ENCODE data around the gene OR2B2. TPM values are rescaled to one million over a fixed set of nuclear protein-coding genes. Genes with fewer than 3 reads are reported as not detected.
"Not testable (repeated sequence)": the region's sequence is repeated elsewhere in the genome, so short reads cannot be mapped to it uniquely, and the experiment has no call there.

Gene OR2B2
- total RNA-seq, 4 donors from 2014 or later = not detected

- intact Hi-C loops (cut with DNase I) = no loop called here
- 38 to 46% methylated on average over 1 of the region's 1 CpG for WGBS, 2 donors
Measured at GRCh38 chr6:27908017-27908416, 4.2 kb downstream of the OR2B2 start.

GRCh38 chr6:27902335-27903314, 9.6 kb downstream of the OR2B2 start:
- Histone ChIP-seq H3K27me3 (peaks cover 0 to 3% (median 0%) of the 10 kb centered on the region in 4 donors), H3K4me3 (peak overlapping the region; percentile 51 to 72 (median 59)), H3K36me3 (no peaks in the 10 kb centered on the region), H3K27ac (peak overlapping the region; percentile 76 to 92 (median 88)), H3K9me3 (no peaks in the 10 kb centered on the region), H3K4me1 (peaks cover 0 to 15% (median 0%) of the 10 kb centered on the region in 3 donors)
- TF ChIP-seq POLR2A (IDR thresholded peaks at IDR 0.05) (no peak), CTCF (IDR thresholded peaks at IDR 0.05) (no peak)
- intact Hi-C loops (cut with DNase I) = no loop called here
- DNase-seq = no peak
- 2 to 4% methylated on average over 38 of the region's 38 CpGs for WGBS, 2 donors

More at GRCh38 chr6:27908017-27908416, 4.2 kb downstream of the OR2B2 start:
- Histone ChIP-seq H3K9me3 (no peaks in the 10 kb centered on the region), H3K36me3 (no peaks in the 10 kb centered on the region), H3K27me3 (peaks cover 0 to 3% (median 0%) of the 10 kb centered on the region in 4 donors), H3K4me1 (peaks cover 0 to 6% (median 0%) of the 10 kb centered on the region in 3 donors), H3K27ac (no peak overlapping the region), H3K4me3 (no peak overlapping the region)
- no peak for TF ChIP-seq POLR2A (IDR thresholded peaks at IDR 0.05)
- no peak for DNase-seq

GRCh38 chr6:27901801-27902200, 10.4 kb downstream of the OR2B2 start:
- Histone ChIP-seq H3K4me3 (no peak overlapping the region), H3K27ac (no peak overlapping the region), H3K36me3 (no peaks in the 10 kb centered on the region), H3K4me1 (peaks cover 0 to 15% (median 0%) of the 10 kb centered on the region in 3 donors), H3K9me3 (no peaks in the 10 kb centered on the region), H3K27me3 (peaks cover 0 to 3% (median 0%) of the 10 kb centered on the region in 4 donors)
- TF ChIP-seq CTCF (IDR thresholded peaks at IDR 0.05) = no peak
- no peak for TF ChIP-seq POLR2A (IDR thresholded peaks at IDR 0.05)
- intact Hi-C loops (cut with DNase I) = no loop called here
- WGBS, 2 donors = 77 to 80% methylated on average over 8 of the region's 8 CpGs
- DNase-seq = no peak

GRCh38 chr6:27900197-27900596, 12.0 kb downstream of the OR2B2 start:
- DNase-seq; H3K9me3 ChIP-seq; intact Hi-C loops (cut with DNase I); H3K27me3 ChIP-seq; H3K27ac ChIP-seq; H3K36me3 ChIP-seq; H3K4me3 ChIP-seq: not testable (repeated sequence)
- peaks cover 0 to 23% (median 4%) of the 10 kb centered on the region in 3 donors for H3K4me1 ChIP-seq
- whole genome bisulfite sequencing, 2 donors = 78 to 86% methylated on average over 7 of the region's 7 CpGs

- no peaks in the 10 kb centered on the region for H3K9me3 ChIP-seq
- no peak overlapping the region for H3K4me3 ChIP-seq
- H3K27ac ChIP-seq = no peak overlapping the region
- intact Hi-C loops (cut with DNase I) = loop anchor here (10.0 kb wide), 1 partner anchor 735 kb away; no protein-coding TSS in a partner anchor
- no peaks in the 10 kb centered on the region for H3K27me3 ChIP-seq
- H3K36me3 ChIP-seq = no peaks in the 10 kb centered on the region
- peaks cover 0 to 30% (median 4%) of the 10 kb centered on the region in 3 donors for H3K4me1 ChIP-seq
- TF ChIP-seq POLR2A (IDR thresholded peaks at IDR 0.05) = no peak
- TF ChIP-seq CTCF (IDR thresholded peaks at IDR 0.05) = no peak
- DNase-seq = no peak
Measured at GRCh38 chr6:27899543-27899942, 12.7 kb downstream of the OR2B2 start.

GRCh38 chr6:27897580-27898206, 14.5 kb downstream of the OR2B2 start:
- intact Hi-C loops (cut with DNase I) = loop anchor here (10.0 kb wide), 1 partner anchor 733 kb away; no protein-coding TSS in a partner anchor
- no peak for TF ChIP-seq POLR2A (IDR thresholded peaks at IDR 0.05)
- no peak for TF ChIP-seq CTCF (IDR thresholded peaks at IDR 0.05)
- Histone ChIP-seq H3K4me3 (no peak overlapping the region), H3K9me3 (no peaks in the 10 kb centered on the region), H3K36me3 (no peaks in the 10 kb centered on the region), H3K4me1 (peaks cover 5 to 38% (median 10%) of the 10 kb centered on the region in 3 donors), H3K27ac (no peak overlapping the region), H3K27me3 (peaks cover 0 to 7% (median 0%) of the 10 kb centered on the region in 4 donors)
- 90 to 92% methylated on average over 3 of the region's 3 CpGs for WGBS, 2 donors
- DNase-seq = no peak

Data from esophagus squamous epithelium (tissue), 5 donors.